GM19324 (cell line): ENCODE data around the gene BRINP3.

Experiments
- ATAC-seq: cut with Tn5 transposase; IDR thresholded peaks from one replicate; pipeline ENCODE4 v1.9.1; 2021; ENCODE audit warnings: mild to moderate bottlenecking, moderate library complexity; ENCODE audit not compliant: unreplicated experiment, low FRiP score

BRINP3 gene

GRCh38 chr1:190327271-190327670 lies 150.4 kb downstream of the BRINP3 start:
- ATAC-seq: no peak

GRCh38 chr1:190323530-190323929 lies 154.1 kb downstream of the BRINP3 start:
- ATAC-seq: no peak

GRCh38 chr1:190322274-190322673 lies 155.4 kb downstream of the BRINP3 start:
- ATAC-seq: no peak

- ATAC-seq: no peak
These were observed 156.7 kb downstream of the BRINP3 start for GRCh38 chr1:190320952-190321351.

GRCh38 chr1:190312763-190313162 lies 164.9 kb downstream of the BRINP3 start:
- no peak for ATAC-seq

GRCh38 chr1:190303501-190303900 lies 174.2 kb downstream of the BRINP3 start:
- ATAC-seq: no peak

- no peak for ATAC-seq
These were observed 181.2 kb downstream of the BRINP3 start for GRCh38 chr1:190296453-190296852.

GRCh38 chr1:190289897-190290296 lies 187.8 kb downstream of the BRINP3 start:
- ATAC-seq: no peak

GRCh38 chr1:190286111-190286510 lies 191.6 kb downstream of the BRINP3 start:
- ATAC-seq: no peak

GRCh38 chr1:190277107-190277506 lies 200.6 kb downstream of the BRINP3 start:
- no peak for ATAC-seq

GRCh38 chr1:190274721-190275120 lies 202.9 kb downstream of the BRINP3 start:
- no peak for ATAC-seq

GRCh38 chr1:190273161-190273560 lies 204.5 kb downstream of the BRINP3 start:
- ATAC-seq: no peak

- no peak for ATAC-seq
These were observed 215.1 kb downstream of the BRINP3 start for GRCh38 chr1:190262538-190262937.

GRCh38 chr1:190259424-190259823 lies 218.2 kb downstream of the BRINP3 start:
- no peak for ATAC-seq

GRCh38 chr1:190258003-190258402 lies 219.7 kb downstream of the BRINP3 start:
- ATAC-seq: no peak

- ATAC-seq: no peak
These were observed 225.6 kb downstream of the BRINP3 start for GRCh38 chr1:190252046-190252445.

GRCh38 chr1:190250368-190250767 lies 227.3 kb downstream of the BRINP3 start:
- no peak for ATAC-seq

GRCh38 chr1:190244406-190244805 lies 233.3 kb downstream of the BRINP3 start:
- no peak for ATAC-seq

- no peak for ATAC-seq
These were observed 234.6 kb downstream of the BRINP3 start for GRCh38 chr1:190243056-190243455.

- ATAC-seq: no peak
These were observed 251.7 kb downstream of the BRINP3 start for GRCh38 chr1:190226006-190226405.

- no peak for ATAC-seq
These were observed 265.2 kb downstream of the BRINP3 start for GRCh38 chr1:190212450-190212849.

GRCh38 chr1:190207733-190208132 lies 269.9 kb downstream of the BRINP3 start:
- ATAC-seq: no peak

GRCh38 chr1:190205713-190206112 lies 272.0 kb downstream of the BRINP3 start:
- ATAC-seq: no peak
